ENCODE measurements around the gene DNPH1. TPM values are rescaled to one million over a fixed set of nuclear protein-coding genes. Genes with fewer than 3 reads are reported as not detected.

Gene DNPH1
- total and polyA plus RNA-seq, 2 donors (not counting 3 experiments of a cell fraction or from before 2014, with no cell fraction given), result 37.7 to 120 TPM

- ChIA-PET POLR2A (no interaction called here), CTCF (interaction anchor here (1.5 kb wide), 1 partner anchor 26 kb away, joined by 5 read pairs; the partner anchor contains the start of gene DNPH1)
- no peak overlapping the region for H3K4me2 ChIP-seq (ENCODE audit: insufficient read depth, low read length)
- DNase-seq (ENCODE audit: low read depth, low spot score) (no peak), FAIRE-seq (no peak)
- H4K20me1 ChIP-seq (replicated peaks; ENCODE audit: control insufficient read depth, extremely low read depth, insufficient read depth, low read length), result no peaks in the 10 kb centered on the region
- H3K4me3 ChIP-seq (replicated peaks in 1 of 3; ENCODE audit: insufficient read depth in 1 of 3, low read depth in 1 of 3, low read length in 3 of 3), result no peak overlapping the region
- no peaks in the 10 kb centered on the region for H3K79me2 ChIP-seq (ENCODE audit: control insufficient read depth, insufficient read depth, low read length)
- no TSS peak for BruUV-seq (replicated peaks)
- H3K9ac ChIP-seq (replicated peaks; ENCODE audit: extremely low read depth, insufficient read depth, low read length), result no peak overlapping the region
- no peaks in the 10 kb centered on the region for H3K4me1 ChIP-seq (ENCODE audit: control insufficient read depth, extremely low read depth, insufficient read depth, low read length)
- no peak for TF ChIP-seq CTCF (IDR thresholded peaks at IDR 0.05; ENCODE audit: extremely low read depth in 1 of 2, insufficient read depth in 1 of 2, low read depth in 1 of 2, low read length in 2 of 2)
- no peak for TF ChIP-seq FOS (IDR thresholded peaks at IDR 0.05; ENCODE audit: borderline replicate concordance, insufficient read depth, low read length)
- no peak for TF ChIP-seq POLR2AphosphoS5 (IDR thresholded peaks at IDR 0.05; ENCODE audit: insufficient read depth, low read depth, low read length)
- TF ChIP-seq POLR2A (IDR thresholded peaks at IDR 0.05; ENCODE audit: low read depth, low read length), result no peak
- no peak for TF ChIP-seq EZH2 (IDR thresholded peaks at IDR 0.05; ENCODE audit: borderline replicate concordance, low read depth, low read length, severe bottlenecking)
- TF ChIP-seq JUN (IDR thresholded peaks at IDR 0.05; ENCODE audit: borderline replicate concordance, insufficient read depth, insufficient read length, low read depth), result no peak
- TF ChIP-seq MAX (IDR thresholded peaks at IDR 0.05; ENCODE audit: insufficient read depth, insufficient read length), result no peak
- no peak for TF ChIP-seq MYC (IDR thresholded peaks at IDR 0.05; ENCODE audit: low read depth, low read length)
- TF ChIP-seq GATA2 (IDR thresholded peaks at IDR 0.05; ENCODE audit: insufficient read depth, insufficient read length, low read depth, low read length), result no peak
- no peaks in the 10 kb centered on the region for H3K9me3 ChIP-seq (replicated peaks; ENCODE audit: control insufficient read depth, insufficient read depth, low read length)
- H2AFZ ChIP-seq (ENCODE audit: low read depth, low read length), result no peak overlapping the region
- no peaks in the 10 kb centered on the region for H3K27me3 ChIP-seq (ENCODE audit: control insufficient read depth in 2 of 2, insufficient read depth in 2 of 2, low read length in 2 of 2)
- peaks cover 0 to 16% of the 10 kb centered on the region in 2 experiments for H3K36me3 ChIP-seq (ENCODE audit: control insufficient read depth in 2 of 2, extremely low read depth in 1 of 2, insufficient read depth in 2 of 2, low read length in 2 of 2)
- dilution Hi-C loops (cut with MboI; ENCODE audit: extremely low pct_ligation_motif_present, low sequenced_read_pairs) (no loop called here), intact Hi-C loops (cut with micrococcal nuclease) (no loop called here)
- H3K27ac ChIP-seq (ENCODE audit: insufficient read depth, low read depth, low read length), result no peak overlapping the region
- no peaks in the 10 kb centered on the region for H3K9me1 ChIP-seq (replicated peaks; ENCODE audit: control insufficient read depth, extremely low read depth, insufficient read depth, low read length)
Observed at GRCh38 chr6:43203029-43203717, 26.1 kb downstream of the DNPH1 start.
